ENCODE measurements around the gene MGAT3. TPM values are rescaled to one million over a fixed set of nuclear protein-coding genes. Genes with fewer than 3 reads are reported as not detected.
"Not testable (repeated sequence)": the region's sequence is repeated elsewhere in the genome, so short reads cannot be mapped to it uniquely, and the experiment has no call there.

Gene MGAT3
- total RNA-seq, 1 experiment from 2014 or later = 0.20 TPM

DNA sequence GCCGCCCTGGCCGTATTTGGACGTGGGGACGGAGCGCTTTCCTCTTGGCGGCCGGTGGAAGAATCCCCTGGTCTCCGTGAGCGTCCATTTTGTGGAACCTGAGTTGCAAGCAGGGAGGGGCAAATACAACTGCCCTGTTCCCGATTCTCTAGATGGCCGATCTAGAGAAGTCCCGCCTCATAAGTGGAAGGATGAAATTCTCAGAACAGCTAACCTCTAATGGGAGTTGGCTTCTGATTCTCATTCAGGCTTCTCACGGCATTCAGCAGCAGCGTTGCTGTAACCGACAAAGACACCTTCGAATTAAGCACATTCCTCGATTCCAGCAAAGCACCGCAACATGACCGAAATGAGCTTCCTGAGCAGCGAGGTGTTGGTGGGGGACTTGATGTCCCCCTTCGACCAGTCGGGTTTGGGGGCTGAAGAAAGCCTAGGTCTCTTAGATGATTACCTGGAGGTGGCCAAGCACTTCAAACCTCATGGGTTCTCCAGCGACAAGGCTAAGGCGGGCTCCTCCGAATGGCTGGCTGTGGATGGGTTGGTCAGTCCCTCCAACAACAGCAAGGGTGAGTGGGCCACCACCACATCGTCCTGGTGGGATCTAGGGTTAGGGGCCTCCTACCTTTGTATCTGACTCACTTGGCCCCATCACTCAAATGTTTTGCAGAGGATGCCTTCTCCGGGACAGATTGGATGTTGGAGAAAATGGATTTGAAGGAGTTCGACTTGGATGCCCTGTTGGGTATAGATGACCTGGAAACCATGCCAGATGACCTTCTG lies 64.5 kb downstream of the MGAT3 start:
- BruUV-seq (replicated peaks) = TSS peak; percentile 72
- Histone ChIP-seq H3K79me2 (ENCODE audit: insufficient read depth, low read length) (peaks cover 48% of the 10 kb centered on the region), H4K20me1 (ENCODE audit: insufficient read depth) (peaks cover 16% of the 10 kb centered on the region; the same call in 1 of the 2 replicates), H3K36me3 (ENCODE audit: control insufficient read depth in 1 of 2, insufficient read depth in 2 of 2, low read length in 2 of 2) (peaks cover 22 to 45% of the 10 kb centered on the region in 2 experiments; a peak in 3 of 4 replicates), H3K4me3 (replicated peaks in 1 of 2; ENCODE audit: low read depth in 1 of 2, low read length in 2 of 2) (peak overlapping the region; percentile 85 to 92), H3K4me2 (ENCODE audit: low read length) (peak overlapping the region; percentile 75), H3K9ac (ENCODE audit: low read length) (peak overlapping the region; percentile 96), H3K27ac (ENCODE audit: low read depth, low read length) (peak overlapping the region; percentile 99), H3K4me1 (ENCODE audit: control insufficient read depth in 1 of 2, insufficient read depth in 2 of 2, low read length in 2 of 2) (peaks cover 17 to 41% of the 10 kb centered on the region in 2 experiments)
- H2AFZ ChIP-seq (ENCODE audit: low read depth, low read length, poor library complexity, severe bottlenecking); H3K27me3 ChIP-seq (ENCODE audit: insufficient read depth, low read length); H3K9me3 ChIP-seq (ENCODE audit: control insufficient read depth in 1 of 2, insufficient read depth in 1 of 2, low read depth in 1 of 2, low read length in 2 of 2); H3K9me2 ChIP-seq (ENCODE audit: insufficient read depth); RAD21 ChIA-PET (ENCODE audit: low non-redundant PET in 1 of 2, low total read pairs in 2 of 2, uncharacterized antibody in 2 of 2, unreplicated experiment in 2 of 2); CTCF ChIA-PET; DNase-seq (ENCODE audit: low read depth, low spot score): not testable (repeated sequence)
- TF ChIP-seq POLR2AphosphoS5 (IDR thresholded peaks at IDR 0.05; ENCODE audit: low read depth, low read length) = peak; percentile 58
- ATAC-seq = peak; percentile 37
- intact Hi-C loops (cut with micrococcal nuclease) = loop anchor here (2.0 to 5.0 kb wide), 2 partner anchors 18 to 204 kb away; partner anchors contain the start of genes MIEF1 and RPL3
- POLR2A ChIA-PET = interaction anchor here (0.8 kb wide), 1 partner anchor 28 kb away, joined by 3 read pairs; no protein-coding TSS in a partner anchor

DNA sequence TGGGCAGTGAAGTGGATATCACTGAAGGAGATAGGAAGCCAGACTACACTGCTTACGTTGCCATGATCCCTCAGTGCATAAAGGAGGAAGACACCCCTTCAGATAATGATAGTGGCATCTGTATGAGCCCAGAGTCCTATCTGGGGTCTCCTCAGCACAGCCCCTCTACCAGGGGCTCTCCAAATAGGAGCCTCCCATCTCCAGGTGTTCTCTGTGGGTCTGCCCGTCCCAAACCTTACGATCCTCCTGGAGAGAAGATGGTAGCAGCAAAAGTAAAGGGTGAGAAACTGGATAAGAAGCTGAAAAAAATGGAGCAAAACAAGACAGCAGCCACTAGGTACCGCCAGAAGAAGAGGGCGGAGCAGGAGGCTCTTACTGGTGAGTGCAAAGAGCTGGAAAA lies 65.3 kb downstream of the MGAT3 start:
- Histone ChIP-seq H4K20me1 (ENCODE audit: insufficient read depth) (peaks cover 16% of the 10 kb centered on the region; the same call in 1 of the 2 replicates), H3K36me3 (ENCODE audit: control insufficient read depth in 1 of 2, insufficient read depth in 2 of 2, low read length in 2 of 2) (peaks cover 17 to 40% of the 10 kb centered on the region in 2 experiments; a peak in 3 of 4 replicates), H3K4me2 (ENCODE audit: low read length) (peak overlapping the region; percentile 75), H3K4me1 (ENCODE audit: control insufficient read depth in 1 of 2, insufficient read depth in 2 of 2, low read length in 2 of 2) (peaks cover 17 to 41% of the 10 kb centered on the region in 2 experiments), H3K4me3 (replicated peaks in 1 of 2; ENCODE audit: low read depth in 1 of 2, low read length in 2 of 2) (peak overlapping the region; percentile 85 to 92; a peak in 3 of 4 replicates), H3K9ac (ENCODE audit: low read length) (peak overlapping the region; percentile 96), H3K79me2 (ENCODE audit: insufficient read depth, low read length) (peaks cover 46% of the 10 kb centered on the region), H3K27ac (ENCODE audit: low read depth, low read length) (peak overlapping the region; percentile 99)
- intact Hi-C loops (cut with micrococcal nuclease) = loop anchor here (5.0 kb wide), 1 partner anchor 205 kb away; the partner anchor contains the start of gene RPL3
- DNase-seq (ENCODE audit: low read depth, low spot score); H3K9me2 ChIP-seq (ENCODE audit: insufficient read depth); BruUV-seq (replicated peaks); H2AFZ ChIP-seq (ENCODE audit: low read depth, low read length, poor library complexity, severe bottlenecking); ATAC-seq; H3K9me3 ChIP-seq (ENCODE audit: control insufficient read depth in 1 of 2, insufficient read depth in 1 of 2, low read depth in 1 of 2, low read length in 2 of 2); H3K27me3 ChIP-seq (ENCODE audit: insufficient read depth, low read length); RAD21 ChIA-PET (ENCODE audit: low non-redundant PET in 1 of 2, low total read pairs in 2 of 2, uncharacterized antibody in 2 of 2, unreplicated experiment in 2 of 2): not testable (repeated sequence)
- CTCF ChIA-PET = interaction anchor here (3.0 to 3.9 kb wide), 2 partner anchors 20 to 26 kb away, joined by 9 to 11 read pairs; partner anchors contain the start of gene MIEF1
- POLR2A ChIA-PET = interaction anchor here (1.1 to 1.7 kb wide), 3 partner anchors 20 to 202 kb away, joined by 4 to 6 read pairs (median 5); partner anchors contain the start of genes MIEF1 and RPL3

All from HCT116 (cell line).